Epithelial cell of esophagus (primary cell): Measurements from ENCODE around the gene QRICH1.
"Not testable (repeated sequence)": the region's sequence is repeated elsewhere in the genome, so short reads cannot be mapped to it uniquely, and the experiment has no call there.

Experiments
- DNase-seq: peaks from one replicate; pipeline ENCODE4 v3.0.0; 2010; ENCODE audit warnings: low read depth
- H3K4me3 ChIP-seq: 2 replicates; pipeline ENCODE4 v1.5.1; 2011; ENCODE audit warnings: mild to moderate bottlenecking, low read length, control low read depth
- TF ChIP-seq, protein P1 (sequence below): IDR thresholded peaks from 2 replicates; pipeline ENCODE4 v1.5.1; 2011; ENCODE audit warnings: low read depth, mild to moderate bottlenecking, low read length, control low read depth, inconsistent platforms; ENCODE audit not compliant: insufficient read depth; ENCODE audit errors: missing control alignments

The QRICH1 gene

DNA sequence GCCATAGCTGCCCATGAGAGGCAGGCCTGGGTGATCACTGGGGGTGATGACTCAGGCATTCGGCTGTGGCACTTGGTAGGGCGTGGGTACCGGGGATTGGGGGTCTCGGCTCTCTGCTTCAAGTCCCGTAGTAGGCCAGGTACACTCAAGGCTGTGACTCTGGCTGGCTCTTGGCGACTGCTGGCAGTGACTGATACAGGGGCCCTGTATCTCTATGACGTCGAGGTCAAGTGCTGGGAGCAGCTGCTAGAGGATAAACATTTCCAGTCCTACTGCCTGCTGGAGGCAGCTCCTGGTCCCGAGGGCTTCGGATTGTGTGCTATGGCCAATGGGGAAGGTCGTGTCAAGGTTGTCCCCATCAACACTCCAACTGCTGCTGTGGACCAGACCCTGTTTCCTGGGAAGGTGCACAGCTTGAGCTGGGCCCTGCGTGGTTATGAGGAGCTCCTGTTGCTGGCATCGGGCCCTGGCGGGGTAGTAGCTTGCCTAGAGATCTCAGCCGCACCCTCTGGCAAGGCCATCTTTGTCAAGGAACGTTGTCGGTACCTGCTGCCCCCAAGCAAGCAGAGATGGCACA lies 81.3 kb downstream of the QRICH1 start:
- TF ChIP-seq, protein P1, sequence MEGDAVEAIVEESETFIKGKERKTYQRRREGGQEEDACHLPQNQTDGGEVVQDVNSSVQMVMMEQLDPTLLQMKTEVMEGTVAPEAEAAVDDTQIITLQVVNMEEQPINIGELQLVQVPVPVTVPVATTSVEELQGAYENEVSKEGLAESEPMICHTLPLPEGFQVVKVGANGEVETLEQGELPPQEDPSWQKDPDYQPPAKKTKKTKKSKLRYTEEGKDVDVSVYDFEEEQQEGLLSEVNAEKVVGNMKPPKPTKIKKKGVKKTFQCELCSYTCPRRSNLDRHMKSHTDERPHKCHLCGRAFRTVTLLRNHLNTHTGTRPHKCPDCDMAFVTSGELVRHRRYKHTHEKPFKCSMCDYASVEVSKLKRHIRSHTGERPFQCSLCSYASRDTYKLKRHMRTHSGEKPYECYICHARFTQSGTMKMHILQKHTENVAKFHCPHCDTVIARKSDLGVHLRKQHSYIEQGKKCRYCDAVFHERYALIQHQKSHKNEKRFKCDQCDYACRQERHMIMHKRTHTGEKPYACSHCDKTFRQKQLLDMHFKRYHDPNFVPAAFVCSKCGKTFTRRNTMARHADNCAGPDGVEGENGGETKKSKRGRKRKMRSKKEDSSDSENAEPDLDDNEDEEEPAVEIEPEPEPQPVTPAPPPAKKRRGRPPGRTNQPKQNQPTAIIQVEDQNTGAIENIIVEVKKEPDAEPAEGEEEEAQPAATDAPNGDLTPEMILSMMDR: no peak
- DNase-seq: no peak

DNA sequence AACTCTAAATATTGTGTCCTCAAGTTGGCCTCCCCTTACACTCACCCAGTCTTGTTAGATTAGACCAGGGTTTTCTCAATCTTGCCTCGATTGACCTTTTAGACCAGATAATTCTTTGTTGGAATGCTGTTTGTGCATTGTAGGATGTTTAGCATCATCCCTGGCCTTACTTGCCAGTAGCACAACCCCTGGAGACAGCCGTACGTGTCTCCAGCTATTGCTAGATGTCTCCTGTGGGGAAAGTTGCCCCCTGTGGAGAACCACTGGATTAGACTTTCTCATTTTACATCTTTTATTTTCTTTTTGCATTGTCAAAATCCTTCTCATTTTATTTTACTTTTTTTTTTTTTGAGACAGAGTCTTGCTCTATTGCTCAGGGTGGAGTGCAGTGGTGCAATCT lies 84.5 kb downstream of the QRICH1 start:
- no peak for DNase-seq
- TF ChIP-seq, protein P1: no peak
- no peak overlapping the region for H3K4me3 ChIP-seq

More for the DNA sequence above, 81.3 kb downstream of the QRICH1 start:
- H3K4me3 ChIP-seq: no peak overlapping the region

DNA sequence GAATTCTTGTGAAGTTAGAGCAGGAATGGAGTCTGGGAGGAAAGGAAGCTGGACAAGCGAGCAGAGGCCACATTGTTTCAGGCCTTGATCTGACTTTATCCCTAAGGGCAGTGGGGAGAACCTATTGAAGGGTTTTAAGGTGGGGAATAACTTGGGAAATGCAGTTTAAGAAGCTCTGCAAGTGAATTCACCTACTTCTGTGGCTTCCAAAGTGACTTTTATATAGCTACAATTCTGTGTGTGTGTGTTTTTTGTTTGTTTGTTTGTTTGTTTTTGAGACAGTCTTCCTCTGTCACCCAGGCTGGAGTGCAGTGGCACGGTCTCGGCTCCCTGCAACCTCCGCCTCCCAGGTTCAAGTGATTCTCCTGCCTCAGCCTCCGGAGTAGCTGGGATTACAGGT lies 85.2 kb downstream of the QRICH1 start:
- peak overlapping the region; percentile 82 for H3K4me3 ChIP-seq
- DNase-seq: not testable (repeated sequence)

DNA sequence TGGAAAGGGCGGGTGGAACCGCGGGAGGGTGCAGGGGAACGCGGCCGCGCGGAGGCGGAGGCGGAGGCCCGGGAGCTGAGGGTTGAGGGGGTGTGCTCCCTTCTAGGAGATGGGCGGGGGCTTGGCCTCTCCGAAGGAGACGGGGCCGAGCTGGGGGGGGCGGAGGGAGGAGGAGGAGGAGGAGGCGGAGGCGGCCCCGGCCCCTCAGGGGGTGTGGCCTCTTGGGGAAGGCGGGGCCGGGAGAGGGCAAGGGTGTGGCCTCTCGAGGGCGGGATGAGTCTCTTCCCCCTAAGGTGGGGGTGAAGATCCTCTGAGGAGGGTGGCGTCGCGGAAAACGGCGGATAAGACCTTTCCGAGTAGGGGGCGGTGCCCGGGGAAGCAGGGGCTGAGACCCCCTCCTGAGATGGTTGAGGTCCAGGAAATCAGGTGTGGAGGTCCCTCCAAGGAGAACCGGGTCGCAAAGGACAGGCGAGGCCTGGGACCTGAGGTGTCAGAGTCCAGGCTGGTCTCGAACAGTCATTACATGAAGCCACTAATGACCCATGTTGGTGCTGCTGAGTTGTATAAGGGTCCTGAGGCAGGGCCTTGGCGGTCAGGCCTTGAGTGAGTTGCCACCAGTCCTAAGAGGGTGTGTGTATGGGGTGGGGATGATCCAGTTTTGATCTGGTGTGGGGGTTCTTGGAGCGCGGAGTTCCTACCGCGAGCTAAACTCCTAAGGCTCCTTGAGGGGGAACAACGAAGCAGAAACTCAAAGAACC lies 85.9 kb downstream of the QRICH1 start:
- TF ChIP-seq, protein P1: no peak
- DNase-seq: peak; percentile 89
- H3K4me3 ChIP-seq: peak overlapping the region; percentile 82

DNA sequence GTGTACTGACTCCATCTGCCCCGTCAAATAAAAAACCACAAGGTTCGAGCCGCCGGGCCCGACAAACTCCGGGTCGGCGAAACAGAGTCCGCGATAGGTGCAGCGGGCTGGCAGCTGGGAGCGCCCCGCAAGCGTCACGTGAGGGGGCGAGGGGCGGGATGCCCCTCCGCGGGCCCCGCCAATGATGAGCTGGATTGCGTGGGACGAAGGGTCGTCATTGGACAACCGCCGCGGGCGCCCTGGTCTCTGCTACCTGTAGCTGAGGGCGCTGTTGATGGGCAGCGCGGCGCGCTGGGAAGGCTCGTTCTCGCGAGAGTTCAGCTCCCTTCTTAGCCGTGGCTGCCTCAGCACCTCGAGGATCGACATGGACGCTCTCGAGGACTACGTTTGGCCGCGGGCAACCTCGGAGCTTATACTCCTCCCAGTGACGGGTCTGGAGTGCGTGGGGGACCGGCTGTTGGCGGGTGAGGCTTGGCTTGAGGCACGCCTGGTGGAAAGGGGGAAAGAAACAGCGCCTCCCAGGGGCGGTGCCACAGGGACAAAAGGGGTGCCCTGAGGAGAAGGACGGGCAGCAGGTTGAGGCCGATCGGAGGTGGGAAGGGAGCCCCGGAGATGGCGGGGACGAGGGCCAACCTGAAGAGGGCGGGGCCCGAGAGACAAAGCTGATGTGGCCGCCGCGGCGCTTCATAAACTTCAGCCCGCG lies 86.7 kb downstream of the QRICH1 start, which contains the start of gene WDR6:
TSS of gene WDR6 (plus strand) at position 324 of the 703 bp plus-strand sequence. CDS start at position 365, 41 bp downstream.
- peak; percentile 97 for DNase-seq
- TF ChIP-seq, protein P1: peak; percentile 31
- H3K4me3 ChIP-seq: peak within 1 kb of the TSS; percentile 82

DNA sequence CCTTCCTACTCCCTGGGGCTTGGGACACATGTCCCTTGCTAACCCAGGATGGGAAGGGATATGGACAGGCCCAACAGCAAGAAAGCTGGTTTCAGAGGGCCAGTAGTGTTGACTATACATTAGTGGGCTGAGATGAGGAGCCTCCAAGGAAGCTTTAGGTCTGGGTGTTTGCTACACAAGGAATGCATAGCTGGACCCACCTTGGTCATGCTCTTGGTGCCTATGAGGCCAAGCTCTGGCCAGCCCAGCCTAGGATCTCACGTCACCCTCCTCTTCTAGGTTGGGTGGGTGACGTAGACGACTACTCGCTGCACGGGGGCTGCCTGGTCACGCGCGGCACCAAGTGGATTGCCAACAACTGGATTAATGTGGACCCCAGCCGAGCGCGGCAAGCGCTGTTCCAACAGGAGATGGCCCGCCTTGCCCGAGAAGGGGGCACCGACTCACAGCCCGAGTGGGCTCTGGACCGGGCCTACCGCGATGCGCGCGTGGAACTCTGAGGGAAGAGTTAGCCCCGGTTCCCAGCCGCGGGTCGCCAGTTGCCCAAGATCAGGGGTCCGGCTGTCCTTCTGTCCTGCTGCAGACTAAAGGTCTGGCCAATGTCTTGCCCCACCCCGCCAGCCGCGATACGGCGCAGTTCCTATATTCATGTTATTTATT lies 87.3 kb downstream of the QRICH1 start:
- TF ChIP-seq, protein P1: no peak
- DNase-seq: no peak
- peak overlapping the region; percentile 82 for H3K4me3 ChIP-seq

DNA sequence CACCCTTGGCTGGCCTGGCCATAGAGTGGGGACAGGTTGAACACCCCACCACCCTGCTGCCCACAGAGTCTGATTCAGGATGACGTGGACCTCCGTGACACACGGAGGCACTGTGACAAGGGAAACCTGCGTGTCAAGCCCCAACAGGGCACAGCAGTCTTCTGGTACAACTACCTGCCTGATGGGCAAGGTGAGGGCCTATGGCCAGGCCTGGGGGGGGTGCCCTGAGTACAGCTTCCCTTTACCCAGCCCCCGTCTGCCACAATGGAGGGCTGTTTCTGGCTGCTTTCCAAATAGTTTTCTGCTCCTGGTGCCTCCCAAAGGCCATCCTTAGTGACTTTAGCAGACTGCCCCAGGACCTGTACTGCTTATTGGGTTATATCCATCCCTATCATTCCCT lies 87.9 kb downstream of the QRICH1 start:
- H3K4me3 ChIP-seq: peak overlapping the region; percentile 82
- TF ChIP-seq, protein P1: no peak
- DNase-seq: no peak
